Endothelial cell of umbilical vein (primary cell): Measurements from ENCODE around the gene MOB2.

Experiments used
- CTCF ChIP-seq, 2 donors: IDR thresholded peaks; 1 replicate in 1 of 2; 2 replicates in 1 of 2; pipeline ENCODE4 v1.5.1; 2011; ENCODE audit warnings: low read length in 2 of 2, mild to moderate bottlenecking in 2 of 2, moderate library complexity in 2 of 2, control low read depth in 1 of 2, inconsistent platforms in 1 of 2, low read depth in 1 of 2; ENCODE audit not compliant: insufficient read depth in 1 of 2; ENCODE audit errors: extremely low read depth in 1 of 2
- MYC ChIP-seq: IDR thresholded peaks from one replicate; pipeline ENCODE4 v1.6.1; 2011; ENCODE audit warnings: mild to moderate bottlenecking, low read depth, low read length
- POLR2A ChIP-seq: IDR thresholded peaks from 2 replicates; pipeline ENCODE4 v1.6.1; 2012; ENCODE audit warnings: low read depth, mild to moderate bottlenecking, control low read depth, low read length
- TF ChIP-seq, protein P1 (sequence below): IDR thresholded peaks from 2 replicates; pipeline ENCODE4 v1.6.1; 2011; ENCODE audit not compliant: insufficient read depth, insufficient read length

DNA sequence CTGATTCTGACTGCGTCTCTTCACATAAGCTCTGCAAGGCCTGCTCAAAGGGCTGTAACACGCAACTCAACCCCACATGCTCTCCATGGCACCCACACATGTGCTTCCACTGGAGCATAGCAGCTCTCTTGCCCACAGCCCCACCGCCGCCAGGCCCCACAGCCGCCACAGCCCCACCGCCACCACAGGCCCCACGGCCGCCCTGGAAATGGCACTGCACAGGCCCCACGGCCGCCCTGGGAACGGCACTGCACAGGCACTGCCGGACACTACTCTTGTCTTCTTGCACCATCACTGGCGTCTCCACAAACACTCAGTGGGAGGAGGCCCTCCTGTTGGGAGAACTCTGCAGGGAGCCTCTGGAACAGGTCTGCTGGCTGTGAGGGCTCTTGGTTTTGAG, 8.6 kb downstream of the MOB2 start:
- TF ChIP-seq CTCF (IDR thresholded peaks at IDR 0.05; ENCODE audit: extremely low read depth in 1 of 2, insufficient read depth in 1 of 2, low read depth in 1 of 2, low read length in 2 of 2): no peak
- TF ChIP-seq POLR2A: no peak
- TF ChIP-seq, protein P1, sequence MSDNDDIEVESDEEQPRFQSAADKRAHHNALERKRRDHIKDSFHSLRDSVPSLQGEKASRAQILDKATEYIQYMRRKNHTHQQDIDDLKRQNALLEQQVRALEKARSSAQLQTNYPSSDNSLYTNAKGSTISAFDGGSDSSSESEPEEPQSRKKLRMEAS: no peak
- no peak for TF ChIP-seq MYC
